HL-60 (cell line): Measurements from ENCODE around the gene BCL7B.
"Not testable (repeated sequence)": the region's sequence is repeated elsewhere in the genome, so short reads cannot be mapped to it uniquely, and the experiment has no call there.

Experiments used
- DNase-seq, 2 experiments: peaks; one replicate each; pipeline ENCODE4 v3.0.0-alpha.2; 2010 to 2020; ENCODE audit warnings: low read depth in 1 of 2, low spot score in 1 of 2
- H3K27ac ChIP-seq: fragments of 250-450 bp; sonication (Bioruptor Pico); replicated peaks from 2 replicates; pipeline ENCODE4 v1.5.1; 2020; ENCODE audit warnings: mild to moderate bottlenecking, moderate library complexity
- H3K27me3 ChIP-seq: fragments of 250-450 bp; sonication (Bioruptor Pico); 2 replicates; pipeline ENCODE4 v1.5.1; 2021; ENCODE audit warnings: mild to moderate bottlenecking, moderate library complexity; ENCODE audit not compliant: insufficient read depth, poor library complexity, severe bottlenecking
- H3K4me3 ChIP-seq: replicated peaks from 2 replicates; pipeline ENCODE4 v1.5.1; 2011; ENCODE audit warnings: mild to moderate bottlenecking, control low read depth, low read length; ENCODE audit not compliant: insufficient read depth
- CTCF ChIP-seq: IDR thresholded peaks from one replicate; pipeline ENCODE4 v1.5.1; 2011; ENCODE audit warnings: low read length, control low read depth, inconsistent platforms; ENCODE audit not compliant: insufficient read depth
- GABPA ChIP-seq: IDR thresholded peaks from 2 replicates; pipeline ENCODE4 v1.6.1; 2012; ENCODE audit warnings: low read depth
- POLR2AphosphoS5 ChIP-seq: IDR thresholded peaks from 2 replicates; pipeline ENCODE4 v1.6.1; 2012; ENCODE audit warnings: low read depth
- SPI1 ChIP-seq: IDR thresholded peaks from 2 replicates; pipeline ENCODE4 v1.6.1; 2012; ENCODE audit warnings: low read depth, mild to moderate bottlenecking, borderline replicate concordance
- TF ChIP-seq, protein P1 (sequence below): IDR thresholded peaks from 2 replicates; pipeline ENCODE4 v1.6.1; 2012; ENCODE audit warnings: low read depth; ENCODE audit not compliant: insufficient replicate concordance

The BCL7B gene

GRCh38 chr7:73535918-73536317 is 21.6 kb downstream of the BCL7B start:
- DNase-seq, H3K27me3 ChIP-seq, H3K27ac ChIP-seq, H3K4me3 ChIP-seq: not testable (repeated sequence)
- TF ChIP-seq POLR2AphosphoS5 = 0 out of 2 replicates have a peak, but pooled peaks have one; percentile 27

- no peak overlapping the region for H3K4me3 ChIP-seq
- no peak for TF ChIP-seq SPI1
- TF ChIP-seq GABPA = no peak
- TF ChIP-seq POLR2AphosphoS5 = no peak
- TF ChIP-seq, protein P1, sequence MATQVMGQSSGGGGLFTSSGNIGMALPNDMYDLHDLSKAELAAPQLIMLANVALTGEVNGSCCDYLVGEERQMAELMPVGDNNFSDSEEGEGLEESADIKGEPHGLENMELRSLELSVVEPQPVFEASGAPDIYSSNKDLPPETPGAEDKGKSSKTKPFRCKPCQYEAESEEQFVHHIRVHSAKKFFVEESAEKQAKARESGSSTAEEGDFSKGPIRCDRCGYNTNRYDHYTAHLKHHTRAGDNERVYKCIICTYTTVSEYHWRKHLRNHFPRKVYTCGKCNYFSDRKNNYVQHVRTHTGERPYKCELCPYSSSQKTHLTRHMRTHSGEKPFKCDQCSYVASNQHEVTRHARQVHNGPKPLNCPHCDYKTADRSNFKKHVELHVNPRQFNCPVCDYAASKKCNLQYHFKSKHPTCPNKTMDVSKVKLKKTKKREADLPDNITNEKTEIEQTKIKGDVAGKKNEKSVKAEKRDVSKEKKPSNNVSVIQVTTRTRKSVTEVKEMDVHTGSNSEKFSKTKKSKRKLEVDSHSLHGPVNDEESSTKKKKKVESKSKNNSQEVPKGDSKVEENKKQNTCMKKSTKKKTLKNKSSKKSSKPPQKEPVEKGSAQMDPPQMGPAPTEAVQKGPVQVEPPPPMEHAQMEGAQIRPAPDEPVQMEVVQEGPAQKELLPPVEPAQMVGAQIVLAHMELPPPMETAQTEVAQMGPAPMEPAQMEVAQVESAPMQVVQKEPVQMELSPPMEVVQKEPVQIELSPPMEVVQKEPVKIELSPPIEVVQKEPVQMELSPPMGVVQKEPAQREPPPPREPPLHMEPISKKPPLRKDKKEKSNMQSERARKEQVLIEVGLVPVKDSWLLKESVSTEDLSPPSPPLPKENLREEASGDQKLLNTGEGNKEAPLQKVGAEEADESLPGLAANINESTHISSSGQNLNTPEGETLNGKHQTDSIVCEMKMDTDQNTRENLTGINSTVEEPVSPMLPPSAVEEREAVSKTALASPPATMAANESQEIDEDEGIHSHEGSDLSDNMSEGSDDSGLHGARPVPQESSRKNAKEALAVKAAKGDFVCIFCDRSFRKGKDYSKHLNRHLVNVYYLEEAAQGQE = no peak
- no peak for DNase-seq
- no peaks in the 10 kb centered on the region for H3K27me3 ChIP-seq
- H3K27ac ChIP-seq = no peak overlapping the region
These were observed 23.7 kb downstream of the BCL7B start for GRCh38 chr7:73533742-73534141.

DNA sequence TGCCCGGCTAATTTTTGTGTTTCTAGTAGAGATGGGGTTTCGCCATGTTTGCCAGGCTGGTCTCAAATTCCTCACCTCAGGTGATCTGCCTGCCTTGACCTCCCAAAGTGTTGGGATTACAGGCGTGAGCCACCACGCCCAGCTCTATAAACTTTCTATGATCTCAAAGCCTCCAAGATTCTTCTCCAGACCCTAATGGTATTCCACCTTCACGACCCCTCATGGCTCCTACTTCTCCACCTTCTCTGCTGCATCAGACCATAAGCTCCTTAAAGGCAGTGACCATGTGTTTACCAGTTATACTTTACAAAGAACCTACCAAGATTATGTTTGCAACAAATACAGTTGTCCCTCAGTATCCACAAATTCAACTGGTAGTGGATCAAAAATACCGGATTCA is 25.3 kb downstream of the BCL7B start:
- Histone ChIP-seq H3K27me3 (no peaks in the 10 kb centered on the region), H3K27ac (no peak overlapping the region), H3K4me3 (no peak overlapping the region)
- no peak for DNase-seq
- TF ChIP-seq CTCF (no peak), SPI1 (no peak), POLR2AphosphoS5 (no peak), GABPA (no peak)
- TF ChIP-seq, protein P1 = no peak

GRCh38 chr7:73530800-73531199 is 26.7 kb downstream of the BCL7B start:
- TF ChIP-seq SPI1 = no peak
- TF ChIP-seq POLR2AphosphoS5 = no peak
- no peak for TF ChIP-seq CTCF
- H3K27me3 ChIP-seq = no peaks in the 10 kb centered on the region
- no peak overlapping the region for H3K4me3 ChIP-seq
- DNase-seq = peak in 1 of 2 experiments; percentile 62
- no peak overlapping the region for H3K27ac ChIP-seq

- TF ChIP-seq, protein P1 = no peak
- TF ChIP-seq GABPA = no peak
- TF ChIP-seq POLR2AphosphoS5 = no peak
- TF ChIP-seq SPI1 = no peak
- no peak for TF ChIP-seq CTCF
- peak in 1 of 2 experiments; percentile 48 for DNase-seq
- no peak overlapping the region for H3K4me3 ChIP-seq
- H3K27me3 ChIP-seq = no peaks in the 10 kb centered on the region
- peak overlapping the region; percentile 48 for H3K27ac ChIP-seq
These were observed 30.3 kb downstream of the BCL7B start for GRCh38 chr7:73526896-73527821.

GRCh38 chr7:73526158-73526494 is 31.4 kb downstream of the BCL7B start:
- H3K4me3 ChIP-seq, H3K27me3 ChIP-seq, DNase-seq: not testable (repeated sequence)
- H3K27ac ChIP-seq = peak overlapping the region; percentile 15
